ENCODE data around the gene PEAR1.

PEAR1 gene

GRCh38 chr1:156936721-156937220, 43.3 kb downstream of the PEAR1 start:
- DNase-seq (ENCODE audit: low spot score): no peak

GRCh38 chr1:156937883-156938282, 44.4 kb downstream of the PEAR1 start:
- DNase-seq (ENCODE audit: low spot score): no peak

- no peak for DNase-seq (ENCODE audit: low spot score)
Observed at GRCh38 chr1:156938813-156939212, 45.3 kb downstream of the PEAR1 start.

DNA sequence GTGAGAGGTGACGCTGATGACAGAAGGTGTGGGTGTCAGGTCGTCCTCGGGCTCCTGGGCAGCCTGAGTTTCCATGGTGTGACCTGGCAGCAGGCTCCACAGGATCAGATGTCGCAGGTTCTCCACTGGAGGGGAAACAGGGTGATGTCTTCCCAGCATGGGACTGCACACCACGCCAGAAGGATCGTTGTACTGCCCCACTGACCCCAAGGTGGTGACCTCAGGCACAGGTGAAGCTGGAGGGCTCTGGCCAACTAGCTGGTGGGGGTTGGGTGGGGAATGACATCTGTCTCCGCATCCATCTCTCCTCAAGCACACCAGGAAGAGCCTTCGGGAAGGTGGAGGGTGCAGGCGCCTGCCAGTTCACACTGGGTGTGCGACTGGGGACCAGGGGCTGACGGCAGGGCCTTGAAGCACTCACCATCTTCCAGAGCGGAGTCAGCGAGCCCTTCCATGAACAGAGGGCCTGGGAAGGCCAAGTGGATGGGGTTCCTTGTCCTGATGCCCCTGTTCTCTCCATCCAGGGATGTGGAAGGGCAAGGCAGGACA, 46.3 kb downstream of the PEAR1 start:
- DNase-seq (ENCODE audit: low spot score): no peak

DNA sequence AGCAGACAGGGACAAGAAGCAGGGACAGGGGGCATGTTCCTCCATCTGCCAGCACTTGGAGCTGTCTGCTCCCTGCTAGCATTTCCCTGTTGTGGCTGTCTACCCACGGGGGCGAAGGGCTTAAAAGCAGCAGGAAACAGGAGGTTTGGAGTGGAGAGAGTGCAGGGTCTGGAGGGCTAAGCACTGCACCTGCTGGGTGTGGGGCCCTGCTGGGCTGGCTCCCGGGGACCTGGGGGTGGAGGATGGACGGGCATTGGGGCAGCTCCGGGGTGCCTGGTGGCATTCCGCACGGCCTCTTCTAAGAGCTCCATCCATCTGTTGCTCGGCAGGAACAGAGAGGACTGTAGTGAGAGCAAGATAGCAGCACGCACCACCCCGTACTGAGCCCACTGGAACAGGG, 48.2 kb downstream of the PEAR1 start:
- DNase-seq (ENCODE audit: low spot score): no peak

DNA sequence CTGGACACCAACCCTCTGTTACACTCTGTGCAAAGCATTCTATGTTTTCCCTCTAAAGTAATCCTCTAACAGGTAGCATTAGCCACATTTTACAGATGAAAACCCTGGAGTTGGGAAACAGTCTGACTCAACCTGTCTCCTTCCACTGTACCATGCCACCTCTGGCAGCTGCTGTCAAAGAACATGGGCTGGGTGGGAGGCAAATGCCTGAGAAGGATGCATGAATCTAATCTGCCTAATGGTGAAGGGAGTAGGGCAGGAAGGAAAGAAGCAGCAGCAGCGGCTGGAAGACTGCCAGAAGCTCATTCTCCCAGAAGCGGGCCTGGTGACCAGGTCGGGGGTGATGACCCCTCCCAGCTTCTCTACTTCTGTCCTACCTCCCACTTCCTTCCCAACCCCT, 48.7 kb downstream of the PEAR1 start:
- no peak for DNase-seq (ENCODE audit: low spot score)

- DNase-seq (ENCODE audit: low spot score): no peak
Observed at GRCh38 chr1:156942576-156942975, 49.1 kb downstream of the PEAR1 start.

GRCh38 chr1:156943756-156944155, 50.2 kb downstream of the PEAR1 start:
- no peak for DNase-seq (ENCODE audit: low spot score)

DNA sequence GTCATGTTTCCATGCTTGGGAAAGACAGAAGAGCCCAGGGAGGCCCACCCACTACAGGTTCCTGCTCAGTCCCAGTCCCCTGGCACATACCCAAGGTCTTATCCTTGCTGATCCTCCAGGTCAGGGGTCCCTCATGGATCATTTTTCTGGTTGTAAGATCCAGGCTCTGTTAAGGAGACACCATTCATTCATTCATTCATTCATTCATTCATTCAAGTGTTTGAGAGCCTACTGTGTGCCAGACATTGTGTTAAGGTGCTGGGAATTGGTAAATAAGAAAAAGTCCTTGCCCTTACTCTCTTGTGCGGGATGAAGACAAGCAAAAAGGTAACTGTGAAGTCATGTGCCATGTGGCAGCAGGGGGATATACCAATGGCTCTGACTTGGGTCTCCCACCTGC, 50.8 kb downstream of the PEAR1 start:
- no peak for DNase-seq (ENCODE audit: low spot score)

GRCh38 chr1:156944848-156945247, 51.3 kb downstream of the PEAR1 start:
- DNase-seq (ENCODE audit: low spot score): no peak

- no peak for DNase-seq (ENCODE audit: low spot score)
Observed at GRCh38 chr1:156945881-156946661, 52.6 kb downstream of the PEAR1 start.

DNA sequence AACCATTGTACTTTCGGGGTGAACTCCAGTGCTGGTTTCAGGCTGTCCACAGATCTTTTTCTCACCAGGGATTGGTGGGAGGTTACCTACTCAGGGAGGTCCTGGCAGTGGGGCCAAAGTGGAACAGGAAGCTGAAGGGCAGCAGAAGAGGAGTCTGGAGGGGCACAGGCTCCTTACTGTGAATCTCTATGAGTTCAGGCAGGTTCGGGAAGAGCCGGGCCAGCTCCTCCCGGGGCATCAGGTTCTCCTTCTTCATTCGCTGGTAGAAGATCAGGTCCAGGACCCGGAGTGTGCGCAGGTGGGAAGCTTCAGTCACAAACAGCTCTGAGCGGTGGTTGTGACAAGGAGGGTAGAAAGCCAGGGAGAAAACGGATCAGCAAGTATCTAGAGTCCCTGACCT, 53.6 kb downstream of the PEAR1 start:
- no peak for DNase-seq (ENCODE audit: low spot score)

- DNase-seq (ENCODE audit: low spot score): no peak
Observed at GRCh38 chr1:156947818-156948525, 54.5 kb downstream of the PEAR1 start.

GRCh38 chr1:156948708-156949107, 55.2 kb downstream of the PEAR1 start:
- DNase-seq (ENCODE audit: low spot score): no peak

DNA sequence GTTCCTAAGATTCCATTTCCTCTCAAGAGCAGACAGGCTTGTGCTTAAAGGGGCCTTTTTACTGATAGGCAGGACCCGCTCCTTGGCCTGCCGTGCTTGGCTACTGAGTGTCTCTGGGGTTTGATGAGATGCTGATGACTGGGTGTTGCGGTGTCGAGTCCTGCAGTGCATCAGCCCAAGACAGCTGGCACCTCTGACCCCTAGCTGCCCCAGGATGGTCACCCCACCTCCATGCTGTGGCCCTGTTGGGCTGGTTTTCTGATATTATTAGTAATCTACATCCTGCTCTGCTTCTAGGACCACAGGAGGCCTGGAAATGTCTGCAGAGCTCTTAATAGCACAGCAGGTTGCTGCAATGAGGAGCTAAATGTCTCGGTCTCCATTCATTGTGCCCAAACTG, 55.6 kb downstream of the PEAR1 start:
- DNase-seq (ENCODE audit: low spot score): no peak

- no peak for DNase-seq (ENCODE audit: low spot score)
Observed at GRCh38 chr1:156951371-156951770, 57.9 kb downstream of the PEAR1 start.

DNA sequence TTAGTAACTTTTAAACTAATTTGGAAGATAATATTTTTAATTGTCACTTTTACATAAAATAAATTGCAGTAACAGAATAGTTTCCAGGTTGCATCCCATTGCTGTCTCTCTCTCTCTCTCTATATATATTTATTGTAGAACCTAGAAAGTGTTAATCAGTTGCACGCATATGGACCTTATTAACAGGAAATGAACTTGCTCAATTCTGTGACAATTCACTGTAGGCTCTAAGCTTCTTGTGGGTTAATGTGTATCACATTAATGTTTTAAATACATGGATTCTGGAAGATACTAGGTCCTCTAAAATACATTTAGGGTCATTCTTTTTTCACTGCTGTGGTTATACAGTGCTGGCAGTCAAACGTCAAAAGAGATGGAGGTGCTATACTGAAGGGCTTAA, 60.1 kb downstream of the PEAR1 start:
- no peak for DNase-seq (ENCODE audit: low spot score)

DNA sequence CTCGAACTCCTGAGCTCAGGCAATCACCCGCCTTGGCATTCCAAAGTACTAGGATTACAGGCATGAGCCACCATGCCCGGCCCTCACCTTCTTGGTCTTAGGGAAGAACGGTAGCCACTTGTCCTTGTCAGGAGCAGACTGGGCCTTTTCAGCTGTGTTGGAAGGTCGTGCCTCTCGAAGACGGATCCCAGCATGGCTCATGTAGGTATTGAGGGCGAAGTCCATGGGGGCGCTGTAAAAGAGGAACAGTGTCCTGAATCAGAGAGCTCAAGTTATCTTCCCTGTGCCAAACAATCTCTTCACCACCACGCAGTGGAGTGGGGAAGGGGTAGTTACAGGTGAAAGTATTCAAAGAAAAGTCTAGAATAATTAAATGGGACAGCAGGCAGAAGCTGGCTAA, 62.8 kb downstream of the PEAR1 start:
- no peak for DNase-seq (ENCODE audit: low spot score)

- no peak for DNase-seq (ENCODE audit: low spot score)
Observed at GRCh38 chr1:156957634-156958033, 64.1 kb downstream of the PEAR1 start.

GRCh38 chr1:156958247-156958714, 64.8 kb downstream of the PEAR1 start:
- DNase-seq (ENCODE audit: low spot score): no peak

- DNase-seq (ENCODE audit: low spot score): no peak
Observed at GRCh38 chr1:156959414-156959813, 65.9 kb downstream of the PEAR1 start.

DNA sequence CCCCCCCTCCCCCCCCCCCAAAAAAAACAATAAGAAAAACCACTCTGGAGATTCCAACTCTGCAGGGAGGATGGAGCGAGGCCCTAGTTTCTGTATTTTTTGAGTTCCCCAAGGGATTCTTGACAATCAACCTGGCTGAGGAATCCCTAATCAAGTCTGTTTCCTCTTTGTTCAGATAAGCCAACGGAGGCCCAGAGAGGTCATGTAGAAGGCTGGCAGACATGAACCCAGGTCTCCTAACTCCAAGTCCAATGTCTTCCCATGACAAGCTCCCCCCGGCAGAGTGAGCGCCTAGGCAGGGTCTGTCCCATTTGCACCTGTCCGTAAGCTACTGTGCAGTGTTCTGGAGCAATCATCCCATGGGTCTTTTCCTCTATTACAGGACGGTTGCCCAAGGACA, 66.4 kb downstream of the PEAR1 start:
- no peak for DNase-seq (ENCODE audit: low spot score)

GRCh38 chr1:156961709-156962108, 68.2 kb downstream of the PEAR1 start:
- DNase-seq (ENCODE audit: low spot score): no peak

Data from hepatic stellate cell (primary cell).